Measurements from ENCODE around the gene ANKRD12. TPM values are rescaled to one million over a fixed set of nuclear protein-coding genes. Genes with fewer than 3 reads are reported as not detected.

Gene ANKRD12
- total and polyA plus RNA-seq, 2 donors (not counting 1 experiment from before 2014, with no cell fraction given) = 8.0 to 183 TPM

DNA sequence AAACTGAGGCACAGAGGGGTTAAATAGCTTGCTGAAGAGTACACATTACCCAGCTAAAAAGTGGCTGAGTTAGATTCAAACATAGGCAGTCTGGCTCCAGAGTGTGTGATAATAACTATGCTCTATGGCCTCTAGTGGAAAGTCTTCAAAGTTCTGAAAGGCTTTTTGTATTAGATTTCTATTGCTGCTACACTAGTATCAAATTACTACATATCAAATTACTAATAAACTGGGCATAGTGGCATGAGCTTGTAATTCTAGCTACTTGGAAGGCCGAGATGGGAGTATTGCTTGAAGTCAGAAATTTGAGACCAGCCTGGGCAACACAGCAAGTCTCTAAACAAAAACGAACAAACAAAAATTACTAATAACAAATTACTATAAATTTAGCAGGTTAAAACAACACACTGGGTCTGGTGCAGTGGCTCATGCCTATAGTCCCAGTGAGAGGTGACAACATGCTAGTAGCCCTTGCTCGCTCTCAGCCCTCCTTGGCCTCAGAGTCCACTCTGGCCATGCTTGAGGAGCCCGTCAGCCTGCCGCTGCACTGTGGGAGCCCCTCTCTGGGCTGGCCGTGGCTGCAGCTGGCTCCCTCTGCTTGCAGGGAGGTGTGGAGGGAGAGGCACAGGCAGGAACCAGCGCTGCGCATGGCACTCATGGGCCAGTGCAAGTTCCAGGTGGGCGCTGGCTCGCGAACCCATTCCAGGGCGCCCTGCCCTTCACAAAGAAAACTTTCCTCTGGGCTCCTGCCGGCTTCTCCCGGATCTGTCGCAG is 159.8 kb downstream of the ANKRD12 start:
- no peak overlapping the region for H2AFZ ChIP-seq (ENCODE audit: insufficient read depth, low read depth, low read length, poor library complexity, severe bottlenecking)
- TF ChIP-seq, protein P1, sequence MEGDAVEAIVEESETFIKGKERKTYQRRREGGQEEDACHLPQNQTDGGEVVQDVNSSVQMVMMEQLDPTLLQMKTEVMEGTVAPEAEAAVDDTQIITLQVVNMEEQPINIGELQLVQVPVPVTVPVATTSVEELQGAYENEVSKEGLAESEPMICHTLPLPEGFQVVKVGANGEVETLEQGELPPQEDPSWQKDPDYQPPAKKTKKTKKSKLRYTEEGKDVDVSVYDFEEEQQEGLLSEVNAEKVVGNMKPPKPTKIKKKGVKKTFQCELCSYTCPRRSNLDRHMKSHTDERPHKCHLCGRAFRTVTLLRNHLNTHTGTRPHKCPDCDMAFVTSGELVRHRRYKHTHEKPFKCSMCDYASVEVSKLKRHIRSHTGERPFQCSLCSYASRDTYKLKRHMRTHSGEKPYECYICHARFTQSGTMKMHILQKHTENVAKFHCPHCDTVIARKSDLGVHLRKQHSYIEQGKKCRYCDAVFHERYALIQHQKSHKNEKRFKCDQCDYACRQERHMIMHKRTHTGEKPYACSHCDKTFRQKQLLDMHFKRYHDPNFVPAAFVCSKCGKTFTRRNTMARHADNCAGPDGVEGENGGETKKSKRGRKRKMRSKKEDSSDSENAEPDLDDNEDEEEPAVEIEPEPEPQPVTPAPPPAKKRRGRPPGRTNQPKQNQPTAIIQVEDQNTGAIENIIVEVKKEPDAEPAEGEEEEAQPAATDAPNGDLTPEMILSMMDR (IDR thresholded peaks at IDR 0.05) = no peak
- no peak for TF ChIP-seq EZH2 (IDR thresholded peaks at IDR 0.05; ENCODE audit: borderline replicate concordance, insufficient read depth, low read depth, low read length, poor library complexity, severe bottlenecking)
- no peak overlapping the region for H3K9ac ChIP-seq (ENCODE audit: low read length)
- H3K4me3 ChIP-seq (ENCODE audit: control extremely low read depth in 1 of 5, extremely low read depth in 1 of 5, insufficient read depth in 1 of 5, low read depth in 2 of 5, low read length in 4 of 5) = no peak overlapping the region
- Mint-ChIP-seq H3K27ac (no peak overlapping the region), H3K27me3 (peaks cover 3% of the 10 kb centered on the region), H3K4me3 (no peak overlapping the region), H3K9me3 (ENCODE audit: insufficient read depth) (peaks cover 12% of the 10 kb centered on the region), H3K4me1 (no peaks in the 10 kb centered on the region)
- DNase-seq (no peak), ATAC-seq (ENCODE audit: low read depth) (no peak)
- H3K4me2 ChIP-seq (replicated peaks; ENCODE audit: low read depth, low read length, poor library complexity, severe bottlenecking) = no peak overlapping the region
- no peaks in the 10 kb centered on the region for H3K27me3 ChIP-seq (replicated peaks in 1 of 4; ENCODE audit: control extremely low read depth in 1 of 4, control insufficient read depth in 3 of 4, insufficient read depth in 4 of 4, low read length in 3 of 4)
- intact Hi-C loops (cut with micrococcal nuclease) = no loop called here
- 99% methylated on average over 13 of the region's 15 CpGs for WGBS (ENCODE audit: insufficient coverage)
- H3K4me1 ChIP-seq (ENCODE audit: control insufficient read depth in 2 of 2, insufficient read depth in 2 of 2, low read length in 2 of 2) = no peaks in the 10 kb centered on the region
- H3K79me2 ChIP-seq (ENCODE audit: control insufficient read depth, insufficient read depth, low read length) = no peaks in the 10 kb centered on the region
- no peak overlapping the region for H3K27ac ChIP-seq (ENCODE audit: low read length in 2 of 2)
- H3K9me3 ChIP-seq (ENCODE audit: control extremely low read depth in 1 of 3, control insufficient read depth in 2 of 3, insufficient read depth in 1 of 3, low read length in 2 of 3) = peaks cover 3 to 38% (median 5%) of the 10 kb centered on the region in 3 donors
- ChIA-PET POLR2A (no interaction called here), CTCF (no interaction called here)
- H4K20me1 ChIP-seq (ENCODE audit: control insufficient read depth, insufficient read depth, low read length, poor library complexity, severe bottlenecking) = no peaks in the 10 kb centered on the region
- no peaks in the 10 kb centered on the region for H3K36me3 ChIP-seq (replicated peaks in 1 of 2; ENCODE audit: control extremely low read depth in 1 of 2, control insufficient read depth in 1 of 2, extremely low read depth in 1 of 2, insufficient read depth in 2 of 2, low read length in 1 of 2)

DNA sequence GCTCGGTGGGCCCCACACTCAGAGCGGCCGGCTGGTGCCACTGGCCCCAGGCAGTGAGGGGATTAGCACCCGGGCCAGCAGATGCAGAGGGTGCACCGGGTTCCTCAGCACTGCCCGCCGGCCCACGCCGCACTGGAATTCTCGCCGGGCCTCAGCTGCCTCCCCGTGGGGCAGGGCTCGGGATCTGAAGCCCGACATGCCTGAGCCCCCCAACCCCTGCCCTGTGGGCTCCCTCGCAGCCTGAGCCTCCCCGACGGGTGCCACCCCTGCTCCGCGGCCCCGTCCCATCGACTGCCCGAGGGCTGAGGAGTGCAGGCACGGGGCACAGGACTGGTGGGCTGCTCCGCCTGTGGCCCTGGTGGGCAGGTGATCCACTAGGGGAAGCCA is 160.4 kb downstream of the ANKRD12 start:
- peaks cover 9% of the 10 kb centered on the region for H3K9me3 Mint-ChIP-seq (ENCODE audit: insufficient read depth)
- Histone ChIP-seq H3K9me3 (ENCODE audit: control extremely low read depth in 1 of 3, control insufficient read depth in 2 of 3, insufficient read depth in 1 of 3, low read length in 2 of 3) (peaks cover 3 to 40% (median 8%) of the 10 kb centered on the region in 3 donors), H3K79me2 (ENCODE audit: control insufficient read depth, insufficient read depth, low read length) (no peaks in the 10 kb centered on the region), H3K4me1 (ENCODE audit: control insufficient read depth in 2 of 2, insufficient read depth in 2 of 2, low read length in 2 of 2) (no peaks in the 10 kb centered on the region), H3K36me3 (replicated peaks in 1 of 2; ENCODE audit: control extremely low read depth in 1 of 2, control insufficient read depth in 1 of 2, extremely low read depth in 1 of 2, insufficient read depth in 2 of 2, low read length in 1 of 2) (no peaks in the 10 kb centered on the region), H4K20me1 (ENCODE audit: control insufficient read depth, insufficient read depth, low read length, poor library complexity, severe bottlenecking) (no peaks in the 10 kb centered on the region), H3K27ac (ENCODE audit: low read length in 2 of 2) (no peak overlapping the region), H3K27me3 (replicated peaks in 1 of 4; ENCODE audit: control extremely low read depth in 1 of 4, control insufficient read depth in 3 of 4, insufficient read depth in 4 of 4, low read length in 3 of 4) (no peaks in the 10 kb centered on the region), H3K4me2 (replicated peaks; ENCODE audit: low read depth, low read length, poor library complexity, severe bottlenecking) (no peak overlapping the region), H2AFZ (ENCODE audit: insufficient read depth, low read depth, low read length, poor library complexity, severe bottlenecking) (no peak overlapping the region), H3K4me3 (ENCODE audit: control extremely low read depth in 1 of 5, extremely low read depth in 1 of 5, insufficient read depth in 1 of 5, low read depth in 2 of 5, low read length in 4 of 5) (no peak overlapping the region), H3K9ac (ENCODE audit: low read length) (no peak overlapping the region)
- no peak overlapping the region for H3K27ac Mint-ChIP-seq
- peaks cover 3% of the 10 kb centered on the region for H3K27me3 Mint-ChIP-seq
- ATAC-seq (ENCODE audit: low read depth) (no peak), DNase-seq (no peak)
- POLR2A ChIA-PET = interaction anchor here (0.6 kb wide), 1 partner anchor 701 kb away, joined by 4 read pairs; no protein-coding TSS in a partner anchor
- CTCF ChIA-PET = no interaction called here
- H3K4me3 Mint-ChIP-seq = no peak overlapping the region
- intact Hi-C loops (cut with micrococcal nuclease) = no loop called here
- no peaks in the 10 kb centered on the region for H3K4me1 Mint-ChIP-seq
- TF ChIP-seq, protein P1 (IDR thresholded peaks at IDR 0.05) = no peak
- no peak for TF ChIP-seq EZH2 (IDR thresholded peaks at IDR 0.05; ENCODE audit: borderline replicate concordance, insufficient read depth, low read depth, low read length, poor library complexity, severe bottlenecking)
- 98% methylated on average over 24 of the region's 24 CpGs for WGBS (ENCODE audit: insufficient coverage)

Measured in B cell (primary cell).